Neural progenitor cell (in vitro differentiated cells): Measurements from ENCODE around the gene IFIH1.

Experiments
- EZH2 ChIP-seq: fragments of 200-600 bp; sonication (generic); IDR thresholded peaks from 2 replicates; pipeline ENCODE4 v1.6.1; 2017; ENCODE audit warnings: antibody characterized with exemption, mild to moderate bottlenecking, moderate library complexity
- TF ChIP-seq, protein P1 (sequence below): fragments of 200-600 bp; sonication (generic); IDR thresholded peaks from 2 replicates; pipeline ENCODE4 v1.5.1; 2017; ENCODE audit warnings: antibody characterized with exemption, mild to moderate bottlenecking

DNA sequence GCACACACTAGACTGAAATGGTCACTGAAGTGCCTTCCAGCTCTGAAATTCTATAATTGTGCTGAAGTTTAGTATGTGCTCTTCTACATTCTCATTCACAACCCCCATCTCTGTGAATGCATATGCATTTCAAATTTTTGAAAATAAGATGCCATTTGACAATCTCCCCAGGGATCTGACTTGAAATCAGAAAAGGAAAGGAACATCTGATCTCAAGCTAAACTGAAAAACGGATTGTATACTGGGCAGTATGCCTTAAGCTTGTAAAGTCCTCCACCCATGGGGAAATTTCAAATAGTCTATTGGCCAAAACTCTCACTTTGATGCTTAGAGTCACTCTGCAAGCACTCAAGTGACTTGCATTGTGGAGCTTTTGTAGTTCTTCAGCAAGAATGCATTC is 98.1 kb downstream of the IFIH1 start:
- TF ChIP-seq, protein P1, sequence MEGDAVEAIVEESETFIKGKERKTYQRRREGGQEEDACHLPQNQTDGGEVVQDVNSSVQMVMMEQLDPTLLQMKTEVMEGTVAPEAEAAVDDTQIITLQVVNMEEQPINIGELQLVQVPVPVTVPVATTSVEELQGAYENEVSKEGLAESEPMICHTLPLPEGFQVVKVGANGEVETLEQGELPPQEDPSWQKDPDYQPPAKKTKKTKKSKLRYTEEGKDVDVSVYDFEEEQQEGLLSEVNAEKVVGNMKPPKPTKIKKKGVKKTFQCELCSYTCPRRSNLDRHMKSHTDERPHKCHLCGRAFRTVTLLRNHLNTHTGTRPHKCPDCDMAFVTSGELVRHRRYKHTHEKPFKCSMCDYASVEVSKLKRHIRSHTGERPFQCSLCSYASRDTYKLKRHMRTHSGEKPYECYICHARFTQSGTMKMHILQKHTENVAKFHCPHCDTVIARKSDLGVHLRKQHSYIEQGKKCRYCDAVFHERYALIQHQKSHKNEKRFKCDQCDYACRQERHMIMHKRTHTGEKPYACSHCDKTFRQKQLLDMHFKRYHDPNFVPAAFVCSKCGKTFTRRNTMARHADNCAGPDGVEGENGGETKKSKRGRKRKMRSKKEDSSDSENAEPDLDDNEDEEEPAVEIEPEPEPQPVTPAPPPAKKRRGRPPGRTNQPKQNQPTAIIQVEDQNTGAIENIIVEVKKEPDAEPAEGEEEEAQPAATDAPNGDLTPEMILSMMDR = no peak
- TF ChIP-seq EZH2 = no peak
